Esophagus mucosa (tissue), 1 donor: ENCODE measurements around the gene COL4A2. TPM values are rescaled to one million over a fixed set of nuclear protein-coding genes. Genes with fewer than 3 reads are reported as not detected.

Experiments
- ATAC-seq: fragments of 200-7000 bp; cut with Tn5 transposase; one replicate; pipeline ENCODE4 v1.9.1; 2020
- total RNA-seq: library from RNA; stranded (reverse); gene quantifications from one replicate; pipeline ENCODE4 v1.2.4, GENCODE V29; 2023
- donor health status: DM: yes; HTN: yes; CAD: no.

Gene COL4A2
- 30.8 TPM for total RNA-seq

GRCh38 chr13:110306960-110307766 lies at the start of gene COL4A2, which contains the start of gene COL4A1:
TSS of gene COL4A2 (plus strand) at chr13:110307284. CDS start at chr13:110307904, 620 bp downstream.
TSS of gene COL4A1 (minus strand) at chr13:110307157. CDS start at chr13:110307027, 130 bp downstream.
- ATAC-seq: peak; percentile 61

GRCh38 chr13:110257408-110257807 lies 49.7 kb upstream of the COL4A2 start:
- no peak for ATAC-seq

- ATAC-seq: no peak
Measured at GRCh38 chr13:110258876-110259631, 48.0 kb upstream of the COL4A2 start.

GRCh38 chr13:110259651-110260050 lies 47.4 kb upstream of the COL4A2 start:
- no peak for ATAC-seq

- ATAC-seq: no peak
Measured at GRCh38 chr13:110261166-110262081, 45.7 kb upstream of the COL4A2 start.

GRCh38 chr13:110262082-110262436 lies 45.0 kb upstream of the COL4A2 start:
- no peak for ATAC-seq

GRCh38 chr13:110262508-110263291 lies 44.4 kb upstream of the COL4A2 start:
- no peak for ATAC-seq

- ATAC-seq: no peak
Measured at GRCh38 chr13:110263404-110263803, 43.7 kb upstream of the COL4A2 start.

- no peak for ATAC-seq
Measured at GRCh38 chr13:110263888-110264287, 43.2 kb upstream of the COL4A2 start.

- no peak for ATAC-seq
Measured at GRCh38 chr13:110264685-110265275, 42.3 kb upstream of the COL4A2 start.

- ATAC-seq: peak; percentile 30
Measured at GRCh38 chr13:110265341-110265681, 41.8 kb upstream of the COL4A2 start.

GRCh38 chr13:110265682-110266430 lies 41.2 kb upstream of the COL4A2 start:
- peak; percentile 12 for ATAC-seq

- ATAC-seq: no peak
Measured at GRCh38 chr13:110266431-110266809, 40.7 kb upstream of the COL4A2 start.

GRCh38 chr13:110266983-110267382 lies 40.1 kb upstream of the COL4A2 start:
- no peak for ATAC-seq

- ATAC-seq: no peak
Measured at GRCh38 chr13:110268061-110268460, 39.0 kb upstream of the COL4A2 start.

- ATAC-seq: no peak
Measured at GRCh38 chr13:110268576-110269185, 38.4 kb upstream of the COL4A2 start.

GRCh38 chr13:110269509-110270185 lies 37.4 kb upstream of the COL4A2 start:
- no peak for ATAC-seq

- ATAC-seq: no peak
Measured at GRCh38 chr13:110270507-110270906, 36.6 kb upstream of the COL4A2 start.

GRCh38 chr13:110271313-110271712 lies 35.8 kb upstream of the COL4A2 start:
- no peak for ATAC-seq

- no peak for ATAC-seq
Measured at GRCh38 chr13:110272227-110272626, 34.9 kb upstream of the COL4A2 start.
